Activated CD4-positive, alpha-beta T cell treated with anti-CD3 and anti-CD28 coated beads, Interleukin-2, amount 50 U/mL, for 4 hours (primary cell): ENCODE measurements around the gene CDH3.
"Not testable (repeated sequence)": the region's sequence is repeated elsewhere in the genome, so short reads cannot be mapped to it uniquely, and the experiment has no call there.

Experiments used
- DNase-seq, 2 experiments: peaks; one replicate each; pipeline ENCODE4 v3.0.0-alpha.2; 2020

Gene CDH3

DNA sequence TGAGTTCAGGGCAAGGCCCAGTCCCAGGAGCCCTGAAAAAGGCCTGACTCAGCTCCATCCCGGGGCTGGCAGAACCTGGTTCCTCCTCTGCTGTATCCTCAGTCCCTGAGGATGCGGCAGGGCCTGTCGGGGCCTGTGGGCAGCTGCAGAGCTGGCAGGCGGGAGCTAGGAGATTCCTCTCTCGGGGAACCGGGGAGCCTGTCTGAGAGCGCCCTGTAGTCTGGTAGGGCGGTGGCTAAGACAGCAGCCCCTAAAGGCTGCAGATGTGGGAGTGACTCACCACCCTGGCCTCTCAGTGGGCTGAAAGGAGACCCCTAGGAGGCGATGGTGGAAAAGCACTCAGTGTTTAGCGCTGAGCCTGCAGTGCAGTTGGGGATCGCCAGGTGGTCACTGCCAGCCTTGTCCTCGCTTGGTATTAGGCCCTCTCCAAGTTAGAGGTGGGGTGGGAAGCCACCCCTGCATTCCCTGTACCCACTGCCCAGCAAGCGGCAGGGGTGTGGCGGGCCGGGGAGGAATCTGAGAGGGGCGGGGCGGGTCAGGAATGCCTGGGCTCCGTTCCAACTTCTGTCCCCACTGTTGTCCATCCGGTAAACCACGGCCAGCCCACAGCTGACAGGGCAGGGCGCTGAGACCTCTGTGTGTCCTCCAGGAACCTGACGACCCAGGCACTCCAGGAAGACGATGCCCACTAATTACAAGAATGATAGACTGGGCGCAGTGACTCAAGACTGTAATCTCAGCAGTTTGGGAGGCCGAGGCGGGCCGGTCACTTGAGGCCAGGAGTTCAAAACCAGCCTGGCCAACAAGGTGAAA, 62.4 kb downstream of the CDH3 start:
- DNase-seq: no peak

DNA sequence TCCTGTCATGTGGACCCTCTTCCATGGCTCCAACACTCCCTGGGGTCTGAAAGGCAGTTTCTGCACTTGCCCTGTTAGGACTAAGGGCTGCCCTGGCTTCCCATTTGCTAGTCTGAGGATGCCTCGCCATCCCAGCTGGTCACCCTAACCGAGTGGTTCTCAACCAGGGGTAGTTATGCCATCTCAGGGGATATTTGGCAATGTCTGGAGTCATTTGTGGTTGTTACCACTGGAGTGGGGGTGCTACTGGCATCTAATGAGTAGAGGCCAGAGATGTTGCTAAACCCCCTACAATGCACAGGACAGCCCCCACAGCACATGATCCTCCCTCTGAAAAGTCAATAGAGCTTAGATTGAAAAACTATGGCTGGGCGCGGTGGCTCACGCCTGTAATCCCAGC, 65.1 kb downstream of the CDH3 start:
- no peak for DNase-seq

DNA sequence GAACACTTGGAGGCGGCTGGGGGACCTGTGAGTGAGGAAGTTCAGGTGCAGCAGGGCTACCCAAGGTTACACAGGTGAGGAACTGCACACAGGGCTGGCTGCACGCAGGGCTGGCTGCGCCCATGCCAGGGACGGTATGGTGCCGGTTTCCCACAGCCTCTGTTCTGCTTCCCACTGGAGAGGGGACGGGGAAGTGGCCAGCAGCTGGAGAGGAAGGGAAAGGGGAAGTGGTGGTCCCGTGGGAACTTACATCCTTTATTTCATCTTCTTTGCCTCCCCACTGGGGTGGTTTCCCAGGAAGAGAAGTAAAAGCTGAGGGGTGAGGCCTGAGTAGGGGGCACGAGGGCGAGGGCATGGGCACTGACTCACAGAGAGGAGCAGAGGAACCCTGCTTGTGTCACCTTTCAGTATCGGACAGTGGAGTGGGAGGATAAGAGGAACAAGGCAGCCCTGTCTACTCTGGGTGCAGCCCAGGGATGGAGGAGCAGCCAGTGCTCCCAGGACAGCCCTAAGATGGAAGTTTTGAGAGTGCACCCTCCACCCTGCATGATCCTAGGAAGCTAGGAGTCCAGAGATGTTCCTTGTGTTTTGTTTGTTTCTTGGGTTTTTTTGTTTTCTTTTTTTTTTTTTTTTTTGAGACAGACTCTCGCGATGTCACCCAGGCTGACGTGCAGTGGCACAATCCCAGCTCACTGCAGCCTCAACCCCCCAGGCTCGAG, 66.5 kb downstream of the CDH3 start:
- no peak for DNase-seq

DNA sequence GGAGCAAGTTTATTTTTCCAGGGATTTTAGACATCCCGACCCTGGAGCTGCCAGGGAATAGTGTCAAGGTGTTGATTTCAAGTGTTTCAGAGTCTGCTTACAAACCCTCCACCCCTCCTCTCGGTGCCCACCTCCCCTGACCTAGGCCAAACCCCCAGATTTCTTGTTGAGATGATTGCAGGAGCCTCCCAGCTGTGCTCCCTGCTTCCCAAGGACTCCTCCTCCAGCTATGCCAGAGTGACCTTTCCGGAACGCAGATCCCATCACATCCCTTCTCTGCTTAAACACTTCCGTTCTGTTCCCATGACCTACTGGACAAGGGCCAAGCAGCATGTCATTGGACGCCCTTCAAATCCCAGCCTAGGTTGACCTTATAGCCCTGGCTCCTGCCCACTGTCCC, 68.3 kb downstream of the CDH3 start:
- no peak for DNase-seq

DNA sequence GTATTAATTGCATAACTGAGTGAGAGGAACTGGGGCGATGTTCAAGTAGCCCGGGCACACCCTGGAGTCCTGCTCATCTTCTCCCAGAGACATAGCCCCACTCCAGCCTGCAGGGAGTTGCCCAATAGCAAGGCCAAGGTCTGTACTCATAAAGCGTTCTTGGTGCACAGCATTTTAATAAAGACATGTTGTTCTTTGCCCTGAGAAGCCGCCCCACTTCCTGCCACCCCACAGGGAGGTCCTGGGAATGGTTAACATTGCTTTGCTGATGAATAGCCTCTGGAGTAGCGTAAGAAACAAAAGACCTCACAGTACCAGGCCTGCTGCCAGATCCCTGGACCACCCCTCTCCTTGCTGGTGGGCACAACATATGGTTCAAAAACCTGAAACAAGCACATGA, 70.4 kb downstream of the CDH3 start:
- DNase-seq: no peak

DNA sequence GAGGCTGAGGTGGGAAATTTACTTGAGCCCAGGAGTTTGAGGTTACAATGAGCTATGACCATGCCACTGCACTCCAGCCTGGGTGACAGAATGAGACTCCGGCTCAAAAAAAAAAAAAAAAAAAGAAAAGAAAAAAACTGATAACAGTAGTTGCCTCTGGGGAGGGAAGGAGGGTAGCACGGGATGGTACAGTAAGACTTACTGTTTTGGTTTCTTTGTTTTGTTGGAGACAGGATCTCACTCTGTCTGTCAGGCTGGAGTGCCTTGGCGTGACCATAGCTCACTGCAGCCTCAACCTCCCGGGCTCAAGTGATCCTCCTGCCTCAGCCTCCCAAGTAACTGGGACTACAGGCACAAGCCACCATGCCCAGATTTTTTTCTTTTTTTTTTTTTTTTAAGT, 71.4 kb downstream of the CDH3 start:
- DNase-seq: not testable (repeated sequence)

DNA sequence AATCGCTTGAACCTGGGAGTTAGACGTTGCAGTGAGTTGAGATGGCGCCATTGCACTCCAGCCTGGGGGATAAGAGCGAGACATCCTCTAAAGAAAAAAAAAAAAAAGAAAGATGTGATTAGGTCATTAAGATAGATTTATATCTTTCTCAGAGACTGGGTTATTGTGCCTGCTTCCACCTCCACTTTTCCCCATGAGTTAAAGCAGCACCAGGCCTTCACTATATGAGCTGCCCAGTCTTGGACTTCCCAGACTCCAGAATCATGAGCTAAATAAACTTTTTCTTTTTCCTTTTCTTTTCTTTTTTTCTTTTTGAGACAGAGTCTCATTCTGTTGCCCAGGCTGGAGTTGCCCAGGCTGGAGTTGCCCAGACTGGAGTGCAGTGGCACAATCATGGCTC, 72.6 kb downstream of the CDH3 start:
- DNase-seq: no peak

DNA sequence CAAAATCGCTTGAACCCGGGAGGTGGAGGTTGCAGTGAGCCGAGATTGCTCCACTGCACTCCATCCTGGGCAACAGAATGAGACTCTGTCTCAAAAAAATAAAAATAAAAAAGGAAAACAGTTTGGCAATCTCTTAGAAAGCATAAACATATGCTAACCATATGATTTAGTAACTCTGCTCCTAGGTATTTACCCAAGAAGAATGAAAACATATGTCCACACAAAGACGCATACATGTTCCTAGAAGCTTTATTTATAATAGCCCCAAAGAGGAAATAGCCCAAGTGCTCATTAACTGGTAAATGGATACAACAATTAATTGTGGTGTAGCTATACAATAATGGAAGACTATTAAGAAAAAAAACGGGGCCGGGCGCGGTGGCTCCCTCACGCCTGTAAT, 73.5 kb downstream of the CDH3 start:
- DNase-seq: no peak

DNA sequence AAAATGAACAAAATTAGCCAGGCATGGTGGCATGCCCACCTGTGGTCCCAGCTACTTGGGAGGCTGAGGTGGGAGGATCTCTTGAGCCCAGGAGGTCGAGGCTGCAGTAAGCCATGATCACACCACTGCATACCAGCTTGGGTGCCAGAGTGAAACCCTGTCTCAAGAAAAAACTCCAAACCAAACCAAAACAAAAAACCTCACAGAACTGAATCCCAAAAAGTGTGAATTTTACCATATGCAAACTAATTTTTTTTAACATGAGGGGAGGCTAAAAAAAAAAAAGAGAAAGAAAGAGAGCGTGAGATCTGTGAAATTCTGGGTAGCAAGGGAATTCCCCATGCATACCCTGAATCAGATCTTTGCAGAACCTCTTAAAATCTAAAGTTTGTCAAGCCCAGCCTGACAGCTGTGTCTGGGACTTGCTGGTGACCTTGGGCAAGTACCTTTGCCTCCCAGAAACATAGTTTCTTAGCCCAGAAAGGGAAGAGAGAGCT, 74.9 kb downstream of the CDH3 start:
- no peak for DNase-seq

DNA sequence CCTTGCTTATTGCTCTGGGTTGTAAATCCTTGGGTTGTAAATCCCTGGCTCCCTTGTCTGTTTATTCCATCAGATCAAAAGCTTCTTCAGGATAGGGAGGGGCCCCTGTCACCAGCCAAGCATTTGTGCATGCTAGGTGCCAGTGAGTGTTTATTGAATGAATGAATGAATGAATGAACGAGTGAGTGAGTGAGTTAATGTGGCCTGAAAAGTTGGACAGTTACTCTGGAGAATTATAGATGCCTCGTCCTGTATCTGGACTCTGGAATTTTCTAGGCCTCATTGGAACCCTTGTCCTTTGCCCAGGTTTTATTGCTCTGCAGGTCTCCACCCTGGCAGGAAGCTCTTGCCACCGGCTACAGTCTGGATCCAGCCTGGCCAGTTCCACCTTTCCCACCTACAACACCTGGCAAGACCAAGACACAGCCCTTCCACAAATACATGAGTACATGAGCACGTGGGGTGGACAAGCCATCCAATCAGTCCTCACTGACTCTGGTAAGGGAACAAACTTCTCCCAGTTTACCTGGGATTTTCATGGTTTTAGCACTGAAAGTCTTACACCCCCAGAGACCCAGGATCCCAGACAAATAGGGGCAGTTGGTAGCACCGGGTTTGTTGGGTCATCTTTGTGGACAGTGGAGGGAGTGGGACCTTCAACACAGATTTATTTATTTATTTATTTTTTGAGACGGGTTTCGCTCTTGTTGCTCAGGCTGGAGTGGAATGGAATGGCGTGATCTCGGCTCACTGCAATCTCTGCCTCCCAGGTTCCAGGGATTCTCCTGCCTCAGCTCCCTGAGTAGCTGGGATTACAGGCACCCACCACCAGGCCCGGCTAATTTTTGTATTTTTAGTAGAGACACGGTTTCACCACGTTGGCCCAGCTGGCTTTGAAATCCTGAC, 77.3 kb downstream of the CDH3 start:
- no peak for DNase-seq

DNA sequence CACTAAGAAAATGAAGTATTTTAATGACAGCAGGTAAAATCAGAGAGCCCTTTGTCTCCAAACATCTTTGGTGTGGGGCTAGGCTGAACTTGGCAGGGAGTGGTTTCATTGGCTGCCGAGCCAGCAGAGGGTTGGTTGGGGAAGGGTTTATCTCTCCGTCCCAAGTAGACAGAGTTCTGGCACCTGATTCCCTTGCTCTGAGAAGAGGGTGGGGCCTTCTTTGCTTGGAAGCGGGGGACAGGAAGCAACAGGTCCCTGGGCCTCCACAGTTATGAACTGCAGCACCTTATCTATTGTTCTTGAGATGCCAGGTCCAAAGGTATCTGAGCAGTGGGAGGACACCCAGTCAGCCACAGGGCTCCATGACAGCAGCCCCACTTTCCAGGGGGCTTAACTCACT, 79.7 kb downstream of the CDH3 start:
- DNase-seq: no peak

DNA sequence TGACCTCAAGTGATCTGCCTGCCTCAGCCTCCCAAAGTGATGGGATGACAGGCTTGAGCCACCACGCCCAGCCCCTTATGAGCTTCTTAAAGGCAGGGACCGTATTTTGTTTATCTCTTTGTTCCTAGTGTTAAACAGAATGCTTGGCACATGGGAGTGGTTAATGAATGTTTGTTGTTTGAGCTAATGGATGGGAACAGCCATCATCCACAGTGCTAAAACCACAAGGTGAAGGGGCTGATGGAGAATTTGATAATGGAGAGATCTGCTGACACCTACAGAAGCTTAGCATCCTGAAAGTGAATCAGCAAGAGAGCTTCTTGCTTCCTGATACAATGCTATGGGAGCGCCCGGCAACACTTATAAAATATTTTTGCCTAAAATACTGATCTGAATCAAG, 83.4 kb downstream of the CDH3 start:
- no peak for DNase-seq

DNA sequence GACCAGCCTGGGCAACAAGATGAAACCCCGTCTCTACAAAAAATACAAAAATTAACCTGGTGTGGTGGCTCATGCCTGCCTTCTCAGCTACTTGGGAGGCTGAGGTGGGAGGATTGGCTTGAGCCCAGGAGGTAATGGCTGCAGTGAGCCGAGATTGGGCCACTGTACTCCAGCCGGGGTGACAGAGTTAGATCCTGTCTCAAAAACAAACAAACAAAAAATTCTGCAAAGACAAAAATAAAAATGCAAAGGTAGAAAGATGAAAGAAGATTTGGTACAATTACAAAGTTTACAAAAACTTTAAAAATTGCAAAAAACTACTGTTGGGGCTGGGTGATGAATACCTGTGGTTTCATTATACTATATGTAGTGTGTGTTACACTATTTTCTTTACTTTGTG, 86.5 kb downstream of the CDH3 start:
- no peak for DNase-seq

DNA sequence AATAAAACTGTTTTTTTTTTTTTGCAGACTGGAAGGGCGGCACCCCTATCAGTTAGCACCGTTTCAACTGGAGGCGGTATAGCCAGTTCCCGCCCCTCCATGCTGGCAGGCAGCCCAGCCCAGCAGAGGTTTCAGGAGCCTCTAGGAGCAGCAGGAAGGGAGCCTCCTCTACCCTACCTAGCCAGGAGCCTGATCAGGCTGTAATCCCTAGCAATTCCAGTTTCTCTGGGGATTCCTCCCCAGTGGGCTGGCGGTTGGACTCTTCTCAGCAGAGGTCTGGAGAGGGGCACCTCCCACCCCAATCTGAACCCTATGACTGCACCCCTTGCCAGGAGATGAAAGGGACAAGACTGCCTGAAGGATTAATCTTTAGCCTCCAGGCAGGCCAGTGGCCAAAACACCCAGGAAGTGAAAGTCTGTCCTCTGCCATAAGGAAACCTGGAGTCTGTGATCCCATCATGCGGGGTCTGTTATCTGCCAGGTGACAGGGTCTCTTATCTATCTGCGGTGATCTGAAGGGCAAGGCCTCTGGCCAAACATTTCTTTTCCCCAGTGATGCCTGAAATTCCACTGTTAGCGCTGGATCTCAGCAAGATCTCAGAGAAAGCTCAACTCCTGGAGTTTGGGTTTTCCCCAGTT, 87.1 kb downstream of the CDH3 start:
- no peak for DNase-seq

DNA sequence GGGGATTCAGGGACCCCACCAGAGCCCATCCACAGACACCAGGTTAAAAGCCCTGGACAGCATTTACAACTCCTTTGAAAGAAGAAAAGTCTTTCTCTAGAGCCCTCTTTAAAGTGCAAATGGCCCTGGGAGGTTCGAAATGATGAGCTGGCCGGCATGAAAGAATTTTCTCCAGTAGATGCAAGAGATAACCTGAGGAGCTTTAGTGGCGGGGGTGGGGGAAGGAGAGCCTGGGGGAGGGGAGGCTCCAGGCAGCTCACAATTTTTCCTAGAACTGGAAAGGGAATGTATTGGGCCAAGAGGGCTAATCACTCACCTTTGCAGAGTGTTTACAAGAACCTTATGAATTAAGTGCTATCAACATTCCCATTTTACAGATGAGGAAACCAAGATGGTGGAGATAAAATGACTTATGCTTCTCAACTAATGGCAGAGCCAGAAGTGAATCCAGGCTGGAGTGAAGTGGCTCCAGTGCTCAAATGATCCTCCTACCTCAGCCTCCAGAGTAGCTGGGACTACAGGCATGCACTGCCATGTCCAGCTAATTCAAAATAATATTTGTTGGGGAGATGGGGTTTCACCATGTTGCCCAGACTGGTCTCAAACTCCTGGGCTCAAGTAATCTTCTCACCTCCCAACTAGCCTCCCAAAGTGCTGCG, 87.8 kb downstream of the CDH3 start:
- no peak for DNase-seq

DNA sequence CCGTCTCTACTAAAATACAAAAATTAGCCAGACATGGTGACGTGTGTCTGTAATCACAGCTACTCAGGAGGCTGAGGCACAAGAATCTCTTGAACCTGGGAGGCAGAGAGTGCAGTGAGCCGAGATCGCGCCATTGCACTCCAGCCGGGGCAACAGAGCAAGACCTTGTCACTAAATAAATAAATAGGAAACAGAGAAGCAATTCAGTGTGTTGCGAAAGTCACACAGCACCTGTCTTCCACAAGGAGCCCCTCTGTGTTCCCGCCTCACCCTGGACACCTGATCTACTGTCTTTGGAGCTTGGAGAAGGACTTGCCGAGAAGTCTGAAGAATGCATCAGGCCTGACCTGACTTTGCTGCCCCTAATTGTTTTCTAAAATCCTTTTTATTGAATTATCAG, 88.5 kb downstream of the CDH3 start:
- no peak for DNase-seq

DNA sequence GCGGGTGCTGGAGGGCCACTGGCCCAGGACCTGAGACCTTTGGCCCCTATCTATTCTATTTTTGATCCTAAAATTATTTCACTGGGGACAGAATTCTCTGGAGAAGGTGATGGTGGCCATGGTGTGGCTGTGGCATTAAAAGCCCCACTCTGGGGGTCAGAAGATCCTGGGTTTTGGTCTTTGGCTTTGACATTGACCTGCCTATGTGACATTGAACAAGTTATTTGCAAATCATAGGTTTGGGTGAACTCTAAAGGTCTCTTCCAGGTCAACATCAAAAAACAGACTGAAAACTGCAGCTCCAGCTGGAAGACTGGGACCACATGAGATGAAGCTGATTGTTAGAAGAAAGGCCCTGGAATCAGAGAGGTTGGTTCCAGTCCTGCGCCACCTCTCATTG, 89.7 kb downstream of the CDH3 start:
- DNase-seq: no peak

DNA sequence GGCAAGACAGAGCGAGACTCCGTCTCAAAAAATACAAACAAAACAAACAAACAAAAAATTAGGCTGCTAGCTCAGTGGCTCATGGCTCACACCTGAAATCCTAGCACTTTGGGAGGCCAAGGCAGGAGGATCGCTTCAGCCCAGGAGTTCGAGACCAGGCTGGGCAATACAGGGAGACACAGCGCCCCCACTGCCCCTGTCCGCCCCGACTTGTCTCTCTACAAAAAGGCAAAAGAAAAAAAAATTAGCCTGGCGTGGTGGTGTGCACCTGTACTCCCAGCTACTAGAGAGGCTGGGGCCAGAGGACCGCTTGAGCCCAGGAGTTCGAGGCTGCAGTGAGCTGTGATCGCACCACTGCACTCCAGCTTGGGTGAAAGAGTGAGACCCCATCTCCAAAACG, 91.5 kb downstream of the CDH3 start:
- no peak for DNase-seq

DNA sequence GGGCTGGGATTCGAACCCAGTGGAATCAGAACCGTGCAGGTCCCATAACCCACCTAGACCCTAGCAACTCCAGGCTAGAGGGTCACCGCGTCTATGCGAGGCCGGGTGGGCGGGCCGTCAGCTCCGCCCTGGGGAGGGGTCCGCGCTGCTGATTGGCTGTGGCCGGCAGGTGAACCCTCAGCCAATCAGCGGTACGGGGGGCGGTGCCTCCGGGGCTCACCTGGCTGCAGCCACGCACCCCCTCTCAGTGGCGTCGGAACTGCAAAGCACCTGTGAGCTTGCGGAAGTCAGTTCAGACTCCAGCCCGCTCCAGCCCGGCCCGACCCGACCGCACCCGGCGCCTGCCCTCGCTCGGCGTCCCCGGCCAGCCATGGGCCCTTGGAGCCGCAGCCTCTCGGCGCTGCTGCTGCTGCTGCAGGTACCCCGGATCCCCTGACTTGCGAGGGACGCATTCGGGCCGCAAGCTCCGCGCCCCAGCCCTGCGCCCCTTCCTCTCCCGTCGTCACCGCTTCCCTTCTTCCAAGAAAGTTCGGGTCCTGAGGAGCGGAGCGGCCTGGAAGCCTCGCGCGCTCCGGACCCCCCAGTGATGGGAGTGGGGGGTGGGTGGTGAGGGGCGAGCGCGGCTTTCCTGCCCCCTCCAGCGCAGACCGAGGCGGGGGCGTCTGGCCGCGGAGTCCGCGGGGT, 92.1 kb downstream of the CDH3 start, which contains the start of gene CDH1:
Gene CDH1, plus strand, starts transcription at position 247 of the 684 bp plus-strand sequence. Its CDS starts 124 bp downstream, at position 371.
- DNase-seq: peak; percentile 2 to 10

DNA sequence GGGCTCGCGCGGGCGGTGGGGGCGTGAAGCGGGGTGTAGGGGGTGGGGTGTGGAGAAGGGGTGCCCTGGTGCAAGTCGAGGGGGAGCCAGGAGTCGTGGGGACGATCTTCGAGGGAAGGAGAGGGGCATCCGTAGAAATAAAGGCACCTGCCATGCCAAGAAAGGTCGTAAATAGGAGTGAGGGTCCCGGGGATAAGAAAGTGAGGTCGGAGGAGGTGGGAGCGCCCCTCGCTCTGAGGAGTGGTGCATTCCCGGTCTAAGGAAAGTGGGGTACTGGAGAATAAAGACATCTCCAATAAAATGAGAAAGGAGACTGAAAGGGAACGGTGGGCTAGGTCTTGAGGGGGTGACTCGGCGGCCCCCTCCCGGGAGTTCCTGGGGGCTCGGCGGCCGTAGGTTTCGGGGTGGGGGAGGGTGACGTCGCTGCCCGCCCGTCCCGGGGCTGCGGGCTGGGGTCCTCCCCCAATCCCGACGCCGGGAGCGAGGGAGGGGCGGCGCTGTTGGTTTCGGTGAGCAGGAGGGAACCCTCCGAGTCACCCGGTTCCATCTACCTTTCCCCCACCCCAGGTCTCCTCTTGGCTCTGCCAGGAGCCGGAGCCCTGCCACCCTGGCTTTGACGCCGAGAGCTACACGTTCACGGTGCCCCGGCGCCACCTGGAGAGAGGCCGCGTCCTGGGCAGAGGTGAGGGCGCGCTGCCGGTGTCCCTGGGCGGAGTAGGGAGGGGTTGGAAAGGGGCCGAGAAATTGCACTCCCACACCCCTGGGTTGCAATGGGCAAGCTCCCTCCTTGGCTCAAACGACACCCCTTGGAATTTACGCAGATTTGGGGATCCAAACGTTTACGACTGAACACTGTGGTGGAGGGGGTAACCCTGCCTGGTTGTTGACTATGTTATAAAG, 92.9 kb downstream of the CDH3 start:
- DNase-seq: no peak
